ENCODE results near the gene CEP104. TPM values are rescaled to one million over a fixed set of nuclear protein-coding genes. Genes with fewer than 3 reads are reported as not detected.

CEP104 gene
- total RNA-seq, 1 experiment from 2014 or later, result 44.1 TPM

GRCh38 chr1:3846541-3846940 is 10.5 kb downstream of the CEP104 start:
- CTCF ChIA-PET, result interaction anchor here (1.0 to 1.1 kb wide), 2 partner anchors 36 to 71 kb away, joined by 3 read pairs; no protein-coding TSS in a partner anchor
- Histone ChIP-seq H3K27ac (ENCODE audit: low read depth, low read length) (no peak overlapping the region), H3K79me2 (ENCODE audit: insufficient read depth, low read length) (no peaks in the 10 kb centered on the region), H3K27me3 (ENCODE audit: insufficient read depth, low read length) (no peaks in the 10 kb centered on the region), H4K20me1 (ENCODE audit: insufficient read depth) (no peaks in the 10 kb centered on the region), H2AFZ (ENCODE audit: low read depth, low read length, poor library complexity, severe bottlenecking) (no peak overlapping the region), H3K9me2 (ENCODE audit: insufficient read depth) (no peaks in the 10 kb centered on the region), H3K4me1 (ENCODE audit: control insufficient read depth in 1 of 2, insufficient read depth in 2 of 2, low read length in 2 of 2) (no peaks in the 10 kb centered on the region), H3K9me3 (ENCODE audit: control insufficient read depth in 1 of 2, insufficient read depth in 1 of 2, low read depth in 1 of 2, low read length in 2 of 2) (no peaks in the 10 kb centered on the region), H3K4me3 (replicated peaks in 1 of 2; ENCODE audit: low read depth in 1 of 2, low read length in 2 of 2) (no peak overlapping the region), H3K36me3 (ENCODE audit: control insufficient read depth in 1 of 2, insufficient read depth in 2 of 2, low read length in 2 of 2) (no peaks in the 10 kb centered on the region; a peak in 2 of 4 replicates), H3K4me2 (ENCODE audit: low read length) (no peak overlapping the region), H3K9ac (ENCODE audit: low read length) (no peak overlapping the region)
- BruUV-seq (replicated peaks), result no TSS peak
- no peak for TF ChIP-seq ZBTB33 (IDR thresholded peaks at IDR 0.05; ENCODE audit: extremely low read depth, insufficient replicate concordance, low read length)
- no peak for TF ChIP-seq JUND (IDR thresholded peaks at IDR 0.05)
- no peak for TF ChIP-seq SP1 (IDR thresholded peaks at IDR 0.05; ENCODE audit: low read depth)
- no peak for TF ChIP-seq SIN3A (IDR thresholded peaks at IDR 0.05; ENCODE audit: low read depth)
- no peak for TF ChIP-seq REST (IDR thresholded peaks at IDR 0.05; ENCODE audit: low read depth)
- no peak for TF ChIP-seq CBX3 (IDR thresholded peaks at IDR 0.05; ENCODE audit: low read depth)
- DNase-seq (ENCODE audit: low read depth, low spot score) (no peak), ATAC-seq (no peak)
- intact Hi-C loops (cut with micrococcal nuclease), result no loop called here
- POLR2A ChIA-PET, result no interaction called here
- RAD21 ChIA-PET (ENCODE audit: low non-redundant PET in 1 of 2, low total read pairs in 2 of 2, uncharacterized antibody in 2 of 2, unreplicated experiment in 2 of 2), result no interaction called here

Data from HCT116 (cell line).